Uterus (tissue), 2 donors: ENCODE measurements around the gene MAP4K3.

Source experiments
- POLR2A ChIP-seq, 2 donors: fragments of 450-650 bp; IDR thresholded peaks; one replicate each; pipeline ENCODE4 v1.6.1; 2016; ENCODE audit warnings: antibody characterized with exemption in 2 of 2, mild to moderate bottlenecking in 1 of 2, moderate library complexity in 1 of 2
- TF ChIP-seq, protein P1 (sequence below), 4 experiments: fragments of 200-600 bp in 2 of 4; fragments of 450-650 bp in 2 of 4; sonication (generic) in 2 of 4; IDR thresholded peaks; one replicate each; pipeline ENCODE4 v1.5.1; 2016 to 2019; ENCODE audit warnings: antibody characterized with exemption in 4 of 4, mild to moderate bottlenecking in 2 of 4, moderate library complexity in 1 of 4

DNA sequence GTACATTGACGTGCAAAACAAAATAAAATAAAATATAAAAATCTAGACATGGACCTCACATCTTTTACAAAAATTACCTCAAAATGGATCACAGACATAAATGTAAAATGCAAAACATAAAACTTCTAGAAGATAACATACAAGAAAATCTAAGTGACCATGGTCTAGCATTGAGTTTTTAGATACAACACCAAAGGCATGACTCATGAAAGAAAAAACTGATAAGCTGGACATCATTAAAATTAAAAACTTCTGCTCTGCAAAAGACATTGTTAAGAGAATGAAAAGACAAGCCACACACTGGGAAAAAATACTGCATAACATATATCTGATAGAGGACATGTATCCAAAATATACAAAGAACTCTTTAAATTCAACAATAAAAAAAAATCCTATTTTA lies 14.4 kb downstream of the MAP4K3 start:
- TF ChIP-seq, protein P1, sequence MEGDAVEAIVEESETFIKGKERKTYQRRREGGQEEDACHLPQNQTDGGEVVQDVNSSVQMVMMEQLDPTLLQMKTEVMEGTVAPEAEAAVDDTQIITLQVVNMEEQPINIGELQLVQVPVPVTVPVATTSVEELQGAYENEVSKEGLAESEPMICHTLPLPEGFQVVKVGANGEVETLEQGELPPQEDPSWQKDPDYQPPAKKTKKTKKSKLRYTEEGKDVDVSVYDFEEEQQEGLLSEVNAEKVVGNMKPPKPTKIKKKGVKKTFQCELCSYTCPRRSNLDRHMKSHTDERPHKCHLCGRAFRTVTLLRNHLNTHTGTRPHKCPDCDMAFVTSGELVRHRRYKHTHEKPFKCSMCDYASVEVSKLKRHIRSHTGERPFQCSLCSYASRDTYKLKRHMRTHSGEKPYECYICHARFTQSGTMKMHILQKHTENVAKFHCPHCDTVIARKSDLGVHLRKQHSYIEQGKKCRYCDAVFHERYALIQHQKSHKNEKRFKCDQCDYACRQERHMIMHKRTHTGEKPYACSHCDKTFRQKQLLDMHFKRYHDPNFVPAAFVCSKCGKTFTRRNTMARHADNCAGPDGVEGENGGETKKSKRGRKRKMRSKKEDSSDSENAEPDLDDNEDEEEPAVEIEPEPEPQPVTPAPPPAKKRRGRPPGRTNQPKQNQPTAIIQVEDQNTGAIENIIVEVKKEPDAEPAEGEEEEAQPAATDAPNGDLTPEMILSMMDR (IDR thresholded peaks at IDR 0.05): no peak
- TF ChIP-seq POLR2A (IDR thresholded peaks at IDR 0.05): no peak
